Measurements from ENCODE around the gene DDX25. TPM values are rescaled to one million over a fixed set of nuclear protein-coding genes. Genes with fewer than 3 reads are reported as not detected.

The DDX25 gene
- polyA plus RNA-seq, 3 donors: not detected

DNA sequence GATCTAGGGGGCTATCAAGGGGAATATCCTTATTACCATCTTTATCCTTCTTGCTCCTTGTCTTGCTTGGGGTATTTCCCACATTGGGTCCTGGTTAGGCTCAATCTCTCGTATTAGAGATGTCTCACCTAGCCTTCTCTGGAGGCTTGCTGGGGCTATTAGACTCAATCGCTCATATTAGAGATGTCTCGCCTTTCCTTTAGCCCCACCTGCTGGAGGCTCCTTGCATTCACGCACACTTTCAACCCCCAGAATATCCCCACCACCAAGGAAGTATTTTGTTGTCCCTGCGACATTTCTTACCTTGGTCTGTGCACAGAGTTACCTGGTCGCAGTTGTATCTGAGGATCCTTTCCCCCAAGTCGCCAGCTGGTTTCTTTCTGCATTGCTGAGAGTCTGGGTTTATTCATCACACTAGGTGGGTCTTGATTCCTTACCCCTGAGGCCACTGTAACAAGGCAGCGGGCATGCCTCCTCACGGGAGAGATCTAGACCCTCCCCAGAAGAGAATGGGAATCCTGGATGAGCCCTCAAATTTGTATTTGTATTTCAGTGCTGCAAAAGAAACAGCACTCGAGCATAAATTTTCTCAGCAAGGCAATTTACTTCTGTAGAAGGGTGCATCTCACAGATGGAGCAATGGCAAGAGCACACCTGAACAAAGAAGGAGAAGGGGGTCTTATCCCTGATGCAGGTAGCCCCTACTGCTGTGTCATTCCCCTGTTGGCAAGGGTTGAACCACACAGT is 32.7 kb upstream of the DDX25 start:
- TF ChIP-seq, protein P1, sequence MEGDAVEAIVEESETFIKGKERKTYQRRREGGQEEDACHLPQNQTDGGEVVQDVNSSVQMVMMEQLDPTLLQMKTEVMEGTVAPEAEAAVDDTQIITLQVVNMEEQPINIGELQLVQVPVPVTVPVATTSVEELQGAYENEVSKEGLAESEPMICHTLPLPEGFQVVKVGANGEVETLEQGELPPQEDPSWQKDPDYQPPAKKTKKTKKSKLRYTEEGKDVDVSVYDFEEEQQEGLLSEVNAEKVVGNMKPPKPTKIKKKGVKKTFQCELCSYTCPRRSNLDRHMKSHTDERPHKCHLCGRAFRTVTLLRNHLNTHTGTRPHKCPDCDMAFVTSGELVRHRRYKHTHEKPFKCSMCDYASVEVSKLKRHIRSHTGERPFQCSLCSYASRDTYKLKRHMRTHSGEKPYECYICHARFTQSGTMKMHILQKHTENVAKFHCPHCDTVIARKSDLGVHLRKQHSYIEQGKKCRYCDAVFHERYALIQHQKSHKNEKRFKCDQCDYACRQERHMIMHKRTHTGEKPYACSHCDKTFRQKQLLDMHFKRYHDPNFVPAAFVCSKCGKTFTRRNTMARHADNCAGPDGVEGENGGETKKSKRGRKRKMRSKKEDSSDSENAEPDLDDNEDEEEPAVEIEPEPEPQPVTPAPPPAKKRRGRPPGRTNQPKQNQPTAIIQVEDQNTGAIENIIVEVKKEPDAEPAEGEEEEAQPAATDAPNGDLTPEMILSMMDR (IDR thresholded peaks at IDR 0.05): no peak
- no peaks in the 10 kb centered on the region for H3K4me1 ChIP-seq (ENCODE audit: control insufficient read depth in 1 of 2, insufficient read depth in 2 of 2, low read length in 2 of 2)
- no peak overlapping the region for H3K27ac ChIP-seq (ENCODE audit: low read depth in 1 of 2, low read length in 2 of 2)
- DNase-seq: no peak
- no peak overlapping the region for H3K4me3 ChIP-seq (replicated peaks in 1 of 3; ENCODE audit: low read depth in 2 of 3, low read length in 3 of 3)
- no peaks in the 10 kb centered on the region for H3K79me2 ChIP-seq (ENCODE audit: insufficient read depth, low read length)
- H3K9me3 ChIP-seq (replicated peaks in 1 of 2; ENCODE audit: control insufficient read depth in 1 of 2, insufficient read depth in 1 of 2, low read length in 2 of 2): peaks cover 9% of the 10 kb centered on the region in 2 donors
- H3K4me3 Mint-ChIP-seq: no peak overlapping the region
- H3K9me3 Mint-ChIP-seq: peaks cover 9 to 20% (median 11%) of the 10 kb centered on the region in 7 donors
- no peaks in the 10 kb centered on the region for H4K20me1 ChIP-seq (ENCODE audit: insufficient read depth, low read length)
- H3K27me3 ChIP-seq (ENCODE audit: control insufficient read depth in 2 of 2, insufficient read depth in 2 of 2, low read length in 2 of 2): no peaks in the 10 kb centered on the region
- no peak overlapping the region for H3K4me2 ChIP-seq (replicated peaks; ENCODE audit: extremely low read depth, low read length, poor library complexity, severe bottlenecking)
- H3K36me3 Mint-ChIP-seq: no peaks in the 10 kb centered on the region
- 100% methylated on average over 8 of the region's 10 CpGs for WGBS (ENCODE audit: insufficient coverage)
- H3K4me1 Mint-ChIP-seq: peaks cover 1% of the 10 kb centered on the region
- no peaks in the 10 kb centered on the region for H3K36me3 ChIP-seq (replicated peaks in 1 of 2; ENCODE audit: control insufficient read depth in 1 of 2, insufficient read depth in 2 of 2, low read length in 2 of 2)
- peaks cover 0 to 6% (median 1%) of the 10 kb centered on the region in 3 donors for H3K27me3 Mint-ChIP-seq (ENCODE audit: low read depth in 3 of 3)
- no peak overlapping the region for H3K9ac ChIP-seq (ENCODE audit: insufficient read depth, low read length, poor library complexity, severe bottlenecking)
- H3K27ac Mint-ChIP-seq: no peak overlapping the region
- intact Hi-C loops (cut with micrococcal nuclease): no loop called here
- H2AFZ ChIP-seq (ENCODE audit: insufficient read depth, low read depth, low read length, poor library complexity, severe bottlenecking): no peak overlapping the region

DNA sequence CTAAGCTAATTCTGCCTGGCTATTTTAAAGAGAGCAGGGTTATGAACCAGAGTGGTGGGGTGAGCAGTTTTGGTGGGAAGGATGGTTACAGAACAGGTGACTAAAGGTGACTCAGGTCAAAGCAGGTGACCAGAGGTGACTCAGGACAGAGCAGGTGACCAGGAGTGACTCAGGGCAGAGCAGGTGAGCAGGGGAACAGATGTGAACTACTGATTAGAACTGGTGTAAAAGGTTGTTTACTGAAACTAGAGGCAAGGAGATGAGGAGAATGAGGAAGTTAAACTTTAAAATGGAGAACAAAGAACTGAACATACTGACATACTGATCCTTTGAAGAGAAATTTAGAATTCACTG is 32.2 kb upstream of the DDX25 start:
- Histone ChIP-seq H3K9ac (ENCODE audit: insufficient read depth, low read length, poor library complexity, severe bottlenecking) (no peak overlapping the region), H3K4me3 (replicated peaks in 1 of 3; ENCODE audit: low read depth in 2 of 3, low read length in 3 of 3) (no peak overlapping the region), H3K4me2 (replicated peaks; ENCODE audit: extremely low read depth, low read length, poor library complexity, severe bottlenecking) (no peak overlapping the region), H3K79me2 (ENCODE audit: insufficient read depth, low read length) (no peaks in the 10 kb centered on the region), H3K4me1 (ENCODE audit: control insufficient read depth in 1 of 2, insufficient read depth in 2 of 2, low read length in 2 of 2) (no peaks in the 10 kb centered on the region), H2AFZ (ENCODE audit: insufficient read depth, low read depth, low read length, poor library complexity, severe bottlenecking) (no peak overlapping the region), H4K20me1 (ENCODE audit: insufficient read depth, low read length) (no peaks in the 10 kb centered on the region), H3K27me3 (ENCODE audit: control insufficient read depth in 2 of 2, insufficient read depth in 2 of 2, low read length in 2 of 2) (no peaks in the 10 kb centered on the region), H3K27ac (ENCODE audit: low read depth in 1 of 2, low read length in 2 of 2) (no peak overlapping the region), H3K9me3 (replicated peaks in 1 of 2; ENCODE audit: control insufficient read depth in 1 of 2, insufficient read depth in 1 of 2, low read length in 2 of 2) (peaks cover 9% of the 10 kb centered on the region in 2 donors), H3K36me3 (replicated peaks in 1 of 2; ENCODE audit: control insufficient read depth in 1 of 2, insufficient read depth in 2 of 2, low read length in 2 of 2) (no peaks in the 10 kb centered on the region)
- Mint-ChIP-seq H3K27ac (no peak overlapping the region), H3K36me3 (no peaks in the 10 kb centered on the region), H3K4me1 (peaks cover 1% of the 10 kb centered on the region), H3K9me3 (peaks cover 9 to 20% (median 11%) of the 10 kb centered on the region in 7 donors), H3K27me3 (ENCODE audit: low read depth in 3 of 3) (peaks cover 0 to 6% (median 4%) of the 10 kb centered on the region in 3 donors), H3K4me3 (no peak overlapping the region)
- TF ChIP-seq, protein P1 (IDR thresholded peaks at IDR 0.05): no peak
- no peak for DNase-seq
- intact Hi-C loops (cut with micrococcal nuclease): no loop called here
